ENCODE measurements around the gene COL5A1. TPM values are rescaled to one million over a fixed set of nuclear protein-coding genes. Genes with fewer than 3 reads are reported as not detected.

The COL5A1 gene
- total RNA-seq, 2 experiments from 2014 or later, result 0.05 to 0.08 TPM

- H3K4me3 Mint-ChIP-seq, result no peak overlapping the region
- H3K27me3 Mint-ChIP-seq (ENCODE audit: low read depth), result peaks cover 7% of the 10 kb centered on the region
- POLR2A ChIA-PET, result no interaction called here
- DNase-seq, result no peak
- no peak for ATAC-seq
- H3K4me1 Mint-ChIP-seq (ENCODE audit: low read depth), result no peaks in the 10 kb centered on the region
- H3K27ac Mint-ChIP-seq, result no peak overlapping the region
- CTCF ChIA-PET, result no interaction called here
- H3K9me3 Mint-ChIP-seq (ENCODE audit: insufficient read depth), result peaks cover 10% of the 10 kb centered on the region
- peaks cover 1% of the 10 kb centered on the region for H3K36me3 Mint-ChIP-seq (ENCODE audit: low read depth)
These were observed 25.3 kb upstream of the COL5A1 start for GRCh38 chr9:134616341-134616740.

- ChIA-PET POLR2A (no interaction called here), CTCF (no interaction called here)
- ATAC-seq (no peak), DNase-seq (no peak)
- Mint-ChIP-seq H3K36me3 (ENCODE audit: low read depth) (peaks cover 1% of the 10 kb centered on the region), H3K9me3 (ENCODE audit: insufficient read depth) (peaks cover 6% of the 10 kb centered on the region), H3K4me1 (ENCODE audit: low read depth) (no peaks in the 10 kb centered on the region), H3K4me3 (no peak overlapping the region), H3K27me3 (ENCODE audit: low read depth) (peaks cover 4% of the 10 kb centered on the region), H3K27ac (no peak overlapping the region)
These were observed 24.4 kb upstream of the COL5A1 start for GRCh38 chr9:134617246-134617645.

- Mint-ChIP-seq H3K4me1 (ENCODE audit: low read depth) (no peaks in the 10 kb centered on the region), H3K4me3 (no peak overlapping the region), H3K27ac (no peak overlapping the region), H3K9me3 (ENCODE audit: insufficient read depth) (peaks cover under 1% of the 10 kb centered on the region), H3K36me3 (ENCODE audit: low read depth) (no peaks in the 10 kb centered on the region), H3K27me3 (ENCODE audit: low read depth) (peaks cover 4% of the 10 kb centered on the region)
- ChIA-PET CTCF (no interaction called here), POLR2A (no interaction called here)
- ATAC-seq, result no peak
- no peak for DNase-seq
These were observed 23.8 kb upstream of the COL5A1 start for GRCh38 chr9:134617836-134618162.

GRCh38 chr9:134618163-134618832 lies 23.3 kb upstream of the COL5A1 start:
- H3K4me1 Mint-ChIP-seq (ENCODE audit: low read depth), result no peaks in the 10 kb centered on the region
- CTCF ChIA-PET, result no interaction called here
- no peaks in the 10 kb centered on the region for H3K36me3 Mint-ChIP-seq (ENCODE audit: low read depth)
- H3K9me3 Mint-ChIP-seq (ENCODE audit: insufficient read depth), result no peaks in the 10 kb centered on the region
- DNase-seq (no peak), ATAC-seq (no peak)
- no peak overlapping the region for H3K4me3 Mint-ChIP-seq
- H3K27me3 Mint-ChIP-seq (ENCODE audit: low read depth), result peaks cover 4% of the 10 kb centered on the region
- no peak overlapping the region for H3K27ac Mint-ChIP-seq
- POLR2A ChIA-PET, result no interaction called here

- DNase-seq (no peak), ATAC-seq (no peak)
- CTCF ChIA-PET, result no interaction called here
- Mint-ChIP-seq H3K27me3 (ENCODE audit: low read depth) (peaks cover 2% of the 10 kb centered on the region), H3K36me3 (ENCODE audit: low read depth) (no peaks in the 10 kb centered on the region), H3K9me3 (ENCODE audit: insufficient read depth) (no peaks in the 10 kb centered on the region), H3K4me3 (no peak overlapping the region), H3K4me1 (ENCODE audit: low read depth) (no peaks in the 10 kb centered on the region), H3K27ac (no peak overlapping the region)
- POLR2A ChIA-PET, result no interaction called here
These were observed 22.7 kb upstream of the COL5A1 start for GRCh38 chr9:134618833-134619447.

GRCh38 chr9:134619448-134619982 lies 22.1 kb upstream of the COL5A1 start:
- ATAC-seq, result no peak
- H3K4me3 Mint-ChIP-seq, result no peak overlapping the region
- H3K9me3 Mint-ChIP-seq (ENCODE audit: insufficient read depth), result no peaks in the 10 kb centered on the region
- no peaks in the 10 kb centered on the region for H3K27me3 Mint-ChIP-seq (ENCODE audit: low read depth)
- no peak for DNase-seq
- no peaks in the 10 kb centered on the region for H3K36me3 Mint-ChIP-seq (ENCODE audit: low read depth)
- no peak overlapping the region for H3K27ac Mint-ChIP-seq
- no peaks in the 10 kb centered on the region for H3K4me1 Mint-ChIP-seq (ENCODE audit: low read depth)
- ChIA-PET POLR2A (no interaction called here), CTCF (no interaction called here)

GRCh38 chr9:134619983-134620661 lies 21.5 kb upstream of the COL5A1 start:
- H3K4me3 Mint-ChIP-seq, result no peak overlapping the region
- H3K9me3 Mint-ChIP-seq (ENCODE audit: insufficient read depth), result no peaks in the 10 kb centered on the region
- no peaks in the 10 kb centered on the region for H3K27me3 Mint-ChIP-seq (ENCODE audit: low read depth)
- no peaks in the 10 kb centered on the region for H3K36me3 Mint-ChIP-seq (ENCODE audit: low read depth)
- POLR2A ChIA-PET, result no interaction called here
- DNase-seq (no peak), ATAC-seq (no peak)
- H3K27ac Mint-ChIP-seq, result no peak overlapping the region
- CTCF ChIA-PET, result no interaction called here
- H3K4me1 Mint-ChIP-seq (ENCODE audit: low read depth), result no peaks in the 10 kb centered on the region

GRCh38 chr9:134620751-134621557 lies 20.6 kb upstream of the COL5A1 start:
- POLR2A ChIA-PET, result no interaction called here
- H3K27ac Mint-ChIP-seq, result no peak overlapping the region
- H3K4me1 Mint-ChIP-seq (ENCODE audit: low read depth), result no peaks in the 10 kb centered on the region
- no peaks in the 10 kb centered on the region for H3K27me3 Mint-ChIP-seq (ENCODE audit: low read depth)
- no peaks in the 10 kb centered on the region for H3K36me3 Mint-ChIP-seq (ENCODE audit: low read depth)
- CTCF ChIA-PET, result no interaction called here
- no peak overlapping the region for H3K4me3 Mint-ChIP-seq
- DNase-seq (no peak), ATAC-seq (no peak)
- no peaks in the 10 kb centered on the region for H3K9me3 Mint-ChIP-seq (ENCODE audit: insufficient read depth)

- Mint-ChIP-seq H3K4me1 (ENCODE audit: low read depth) (no peaks in the 10 kb centered on the region), H3K36me3 (ENCODE audit: low read depth) (no peaks in the 10 kb centered on the region), H3K4me3 (no peak overlapping the region), H3K27ac (no peak overlapping the region), H3K9me3 (ENCODE audit: insufficient read depth) (no peaks in the 10 kb centered on the region), H3K27me3 (ENCODE audit: low read depth) (no peaks in the 10 kb centered on the region)
- CTCF ChIA-PET, result no interaction called here
- DNase-seq (no peak), ATAC-seq (no peak)
- POLR2A ChIA-PET, result no interaction called here
These were observed 20.0 kb upstream of the COL5A1 start for GRCh38 chr9:134621558-134622110.

GRCh38 chr9:134622896-134623257 lies 18.7 kb upstream of the COL5A1 start:
- POLR2A ChIA-PET, result no interaction called here
- CTCF ChIA-PET, result no interaction called here
- no peak for DNase-seq

GRCh38 chr9:134623258-134624066 lies 18.1 kb upstream of the COL5A1 start:
- H3K9me3 Mint-ChIP-seq (ENCODE audit: insufficient read depth), result no peaks in the 10 kb centered on the region
- ChIA-PET CTCF (no interaction called here), POLR2A (no interaction called here)
- DNase-seq, result no peak
- H3K36me3 Mint-ChIP-seq (ENCODE audit: low read depth), result no peaks in the 10 kb centered on the region
- no peak overlapping the region for H3K4me3 Mint-ChIP-seq
- H3K27me3 Mint-ChIP-seq (ENCODE audit: low read depth), result no peaks in the 10 kb centered on the region
- no peak overlapping the region for H3K27ac Mint-ChIP-seq
- no peaks in the 10 kb centered on the region for H3K4me1 Mint-ChIP-seq (ENCODE audit: low read depth)
- no peak for ATAC-seq

More at GRCh38 chr9:134622896-134623257, 18.7 kb upstream of the COL5A1 start:
- H3K36me3 Mint-ChIP-seq (ENCODE audit: low read depth), result no peaks in the 10 kb centered on the region
- no peaks in the 10 kb centered on the region for H3K9me3 Mint-ChIP-seq (ENCODE audit: insufficient read depth)
- no peak for ATAC-seq
- H3K4me1 Mint-ChIP-seq (ENCODE audit: low read depth), result no peaks in the 10 kb centered on the region
- no peak overlapping the region for H3K4me3 Mint-ChIP-seq
- H3K27ac Mint-ChIP-seq, result no peak overlapping the region
- H3K27me3 Mint-ChIP-seq (ENCODE audit: low read depth), result no peaks in the 10 kb centered on the region
